ENCODE measurements around the gene FBXL5.

FBXL5 gene

GRCh38 chr4:15610855-15611254 is 44.3 kb downstream of the FBXL5 start:
- no peak for TF ChIP-seq CTCF (IDR thresholded peaks at IDR 0.05; ENCODE audit: control extremely low read depth, extremely low read depth, low read depth, missing control alignments)
- ChIA-PET POLR2A (no interaction called here), CTCF (interaction anchor here (3.3 kb wide), 1 partner anchor 12 kb away, joined by 14 read pairs; no protein-coding TSS in a partner anchor)
- DNase-seq (ENCODE audit: extremely low spot score) = no peak

GRCh38 chr4:15605537-15605936 is 49.6 kb downstream of the FBXL5 start:
- no peak for DNase-seq (ENCODE audit: extremely low spot score)
- TF ChIP-seq CTCF (IDR thresholded peaks at IDR 0.05; ENCODE audit: control extremely low read depth, extremely low read depth, low read depth, missing control alignments) = no peak
- POLR2A ChIA-PET = no interaction called here
- CTCF ChIA-PET = no interaction called here

GRCh38 chr4:15601862-15602261 is 53.3 kb downstream of the FBXL5 start:
- POLR2A ChIA-PET = no interaction called here

GRCh38 chr4:15600176-15600575 is 55.0 kb downstream of the FBXL5 start:
- POLR2A ChIA-PET = no interaction called here
- CTCF ChIA-PET = interaction anchor here (0.7 to 1.2 kb wide), 2 partner anchors 14 to 23 kb away, joined by 3 read pairs; no protein-coding TSS in a partner anchor
- no peak for TF ChIP-seq CTCF (IDR thresholded peaks at IDR 0.05; ENCODE audit: control extremely low read depth, extremely low read depth, low read depth, missing control alignments)
- no peak for DNase-seq (ENCODE audit: extremely low spot score)

More at GRCh38 chr4:15601862-15602261, 53.3 kb downstream of the FBXL5 start:
- no peak for DNase-seq (ENCODE audit: extremely low spot score)
- CTCF ChIA-PET = no interaction called here
- TF ChIP-seq CTCF (IDR thresholded peaks at IDR 0.05; ENCODE audit: control extremely low read depth, extremely low read depth, low read depth, missing control alignments) = no peak

GRCh38 chr4:15598644-15599043 is 56.5 kb downstream of the FBXL5 start:
- ChIA-PET CTCF (interaction anchor here (2.8 kb wide), 1 partner anchor 12 kb away, joined by 14 read pairs; no protein-coding TSS in a partner anchor), POLR2A (no interaction called here)
- DNase-seq (ENCODE audit: extremely low spot score) = no peak
- TF ChIP-seq CTCF (IDR thresholded peaks at IDR 0.05; ENCODE audit: control extremely low read depth, extremely low read depth, low read depth, missing control alignments) = no peak

GRCh38 chr4:15592799-15593198 is 62.4 kb downstream of the FBXL5 start:
- no peak for DNase-seq (ENCODE audit: extremely low spot score)
- ChIA-PET CTCF (interaction anchor here (1.5 to 1.9 kb wide), 2 partner anchors 19 to 27 kb away, joined by 3 to 4 read pairs; no protein-coding TSS in a partner anchor), POLR2A (no interaction called here)
- no peak for TF ChIP-seq CTCF (IDR thresholded peaks at IDR 0.05; ENCODE audit: control extremely low read depth, extremely low read depth, low read depth, missing control alignments)

- ChIA-PET POLR2A (no interaction called here), CTCF (no interaction called here)
- no peak for TF ChIP-seq CTCF (IDR thresholded peaks at IDR 0.05; ENCODE audit: control extremely low read depth, extremely low read depth, low read depth, missing control alignments)
- no peak for DNase-seq (ENCODE audit: extremely low spot score)
Measured at GRCh38 chr4:15587649-15588048, 67.5 kb downstream of the FBXL5 start.

Data from GM10248 (cell line).